Measurements from ENCODE around the gene TUBB2B.

The TUBB2B gene

DNA sequence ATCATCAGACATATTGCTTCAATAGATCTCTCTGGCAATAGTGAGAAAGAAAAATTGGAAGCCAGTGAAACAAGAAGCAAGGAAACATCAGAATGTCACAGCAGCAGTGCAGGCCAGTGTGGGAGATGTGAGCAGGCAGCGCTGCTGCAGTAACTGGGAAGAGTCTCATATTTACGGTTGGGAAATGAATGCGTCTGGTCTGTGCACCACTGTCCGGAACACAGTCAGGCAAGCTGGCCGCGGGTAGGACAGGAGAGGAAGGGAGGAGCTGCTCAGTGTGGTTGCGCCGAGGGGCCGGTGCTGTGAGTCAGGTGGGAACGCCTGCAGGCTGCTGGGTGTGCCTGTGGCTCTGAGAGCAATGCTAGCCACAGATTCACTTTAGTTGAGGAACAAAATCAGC lies 24.9 kb upstream of the TUBB2B start:
- CTCF ChIA-PET, result interaction anchor here (1.0 to 2.6 kb wide), 10 partner anchors 7 to 520 kb away, joined by 3 to 18 read pairs (median 6); partner anchors contain the start of gene TUBB2A
- no peak for TF ChIP-seq L3MBTL2 (conservative IDR thresholded peaks at IDR 0.05)
- no peak for TF ChIP-seq SP1 (IDR thresholded peaks at IDR 0.05)
- no peak for TF ChIP-seq SUZ12 (IDR thresholded peaks at IDR 0.05)
- no peak for TF ChIP-seq ARNT (IDR thresholded peaks at IDR 0.05)
- no peak for TF ChIP-seq FOXA1 (IDR thresholded peaks at IDR 0.05)
- TF ChIP-seq, protein P1, sequence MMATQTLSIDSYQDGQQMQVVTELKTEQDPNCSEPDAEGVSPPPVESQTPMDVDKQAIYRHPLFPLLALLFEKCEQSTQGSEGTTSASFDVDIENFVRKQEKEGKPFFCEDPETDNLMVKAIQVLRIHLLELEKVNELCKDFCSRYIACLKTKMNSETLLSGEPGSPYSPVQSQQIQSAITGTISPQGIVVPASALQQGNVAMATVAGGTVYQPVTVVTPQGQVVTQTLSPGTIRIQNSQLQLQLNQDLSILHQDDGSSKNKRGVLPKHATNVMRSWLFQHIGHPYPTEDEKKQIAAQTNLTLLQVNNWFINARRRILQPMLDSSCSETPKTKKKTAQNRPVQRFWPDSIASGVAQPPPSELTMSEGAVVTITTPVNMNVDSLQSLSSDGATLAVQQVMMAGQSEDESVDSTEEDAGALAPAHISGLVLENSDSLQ (IDR thresholded peaks at IDR 0.05), result no peak
- TF ChIP-seq BHLHE40 (IDR thresholded peaks at IDR 0.05; ENCODE audit: borderline replicate concordance), result no peak
- TF ChIP-seq NFRKB (IDR thresholded peaks at IDR 0.05), result no peak
- no peak for TF ChIP-seq CTBP1 (IDR thresholded peaks at IDR 0.05; ENCODE audit: borderline replicate concordance)
- TF ChIP-seq TARDBP (IDR thresholded peaks at IDR 0.05), result no peak
- POLR2A ChIA-PET, result interaction anchor here (0.6 to 7.3 kb wide), 7 partner anchors 12 to 498 kb away, joined by 3 to 53 read pairs (median 8); partner anchors contain the start of genes BPHL, TUBB2A and TUBB2B
- DNase-seq (ENCODE audit: extremely low spot score), result no peak

GRCh38 chr6:3251462-3252314 lies 24.2 kb upstream of the TUBB2B start:
- POLR2A ChIA-PET, result interaction anchor here (0.6 to 7.3 kb wide), 8 partner anchors 8 to 498 kb away, joined by 3 to 53 read pairs (median 7); partner anchors contain the start of genes BPHL, PSMG4, TUBB2A and TUBB2B
- TF ChIP-seq, protein P1 (IDR thresholded peaks at IDR 0.05), result peak; percentile 29; the same call in 1 of the 2 replicates
- no peak for TF ChIP-seq FOXA1 (IDR thresholded peaks at IDR 0.05)
- CTCF ChIA-PET, result interaction anchor here (0.6 to 2.6 kb wide), 25 partner anchors 8 to 519 kb away, joined by 3 to 18 read pairs (median 4); partner anchors contain the start of genes RIPK1 and TUBB2A
- peak; percentile 88 for DNase-seq (ENCODE audit: extremely low spot score)

- CTCF ChIA-PET, result interaction anchor here (1.7 to 2.6 kb wide), 5 partner anchors 9 to 18 kb away, joined by 5 to 18 read pairs (median 13); no protein-coding TSS in a partner anchor
- POLR2A ChIA-PET, result interaction anchor here (0.7 to 7.3 kb wide), 6 partner anchors 9 to 131 kb away, joined by 3 to 53 read pairs (median 7); partner anchors contain the start of genes BPHL, PSMG4 and TUBB2B
- TF ChIP-seq ELF4 (IDR thresholded peaks at IDR 0.05), result no peak
- no peak for TF ChIP-seq SP1 (IDR thresholded peaks at IDR 0.05)
- TF ChIP-seq ARNT (IDR thresholded peaks at IDR 0.05), result no peak
- TF ChIP-seq TARDBP (IDR thresholded peaks at IDR 0.05), result no peak
- no peak for TF ChIP-seq ZNF384 (IDR thresholded peaks at IDR 0.05)
- no peak for TF ChIP-seq SUZ12 (IDR thresholded peaks at IDR 0.05)
- no peak for TF ChIP-seq NFRKB (IDR thresholded peaks at IDR 0.05)
- no peak for TF ChIP-seq LEF1 (IDR thresholded peaks at IDR 0.05; ENCODE audit: borderline replicate concordance)
- TF ChIP-seq FOXM1 (IDR thresholded peaks at IDR 0.05; ENCODE audit: borderline replicate concordance), result no peak
- no peak for TF ChIP-seq BHLHE40 (IDR thresholded peaks at IDR 0.05; ENCODE audit: borderline replicate concordance)
- no peak for TF ChIP-seq FOXK2 (IDR thresholded peaks at IDR 0.05)
- no peak for TF ChIP-seq HDGF (IDR thresholded peaks at IDR 0.05; ENCODE audit: borderline replicate concordance)
- TF ChIP-seq FOXA1 (IDR thresholded peaks at IDR 0.05), result no peak
- TF ChIP-seq L3MBTL2 (conservative IDR thresholded peaks at IDR 0.05), result no peak
- TF ChIP-seq CTBP1 (IDR thresholded peaks at IDR 0.05; ENCODE audit: borderline replicate concordance), result no peak
- TF ChIP-seq, protein P1 (IDR thresholded peaks at IDR 0.05), result no peak
- no peak for DNase-seq (ENCODE audit: extremely low spot score)
Observed at GRCh38 chr6:3250231-3250675, 22.8 kb upstream of the TUBB2B start.

DNA sequence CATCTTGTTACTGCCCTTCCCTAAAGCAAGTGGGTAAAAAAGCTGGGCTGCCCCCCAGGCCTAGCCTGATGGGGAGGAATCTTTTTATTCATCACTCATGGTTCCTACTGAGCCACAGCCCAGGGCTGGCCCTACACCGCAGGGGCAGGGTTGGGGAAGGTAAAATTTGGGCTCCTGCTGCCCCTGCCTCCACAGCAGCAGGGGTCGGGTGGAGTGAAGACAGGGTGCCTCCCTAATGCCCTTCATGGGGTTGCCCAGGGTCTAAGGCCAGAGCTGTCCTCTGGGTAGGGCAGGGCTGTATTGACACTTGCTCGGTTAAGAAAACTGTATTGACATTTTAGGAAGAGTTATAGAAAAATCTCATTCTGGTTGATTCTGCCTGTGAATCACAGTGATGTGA lies 22.4 kb upstream of the TUBB2B start:
- TF ChIP-seq HDGF (IDR thresholded peaks at IDR 0.05; ENCODE audit: borderline replicate concordance), result no peak
- TF ChIP-seq FOXK2 (IDR thresholded peaks at IDR 0.05), result no peak
- TF ChIP-seq NFRKB (IDR thresholded peaks at IDR 0.05), result no peak
- POLR2A ChIA-PET, result interaction anchor here (0.7 to 7.3 kb wide), 4 partner anchors 18 to 131 kb away, joined by 3 to 53 read pairs (median 6); partner anchors contain the start of genes BPHL and TUBB2B
- CTCF ChIA-PET, result no interaction called here
- DNase-seq (ENCODE audit: extremely low spot score), result no peak

DNA sequence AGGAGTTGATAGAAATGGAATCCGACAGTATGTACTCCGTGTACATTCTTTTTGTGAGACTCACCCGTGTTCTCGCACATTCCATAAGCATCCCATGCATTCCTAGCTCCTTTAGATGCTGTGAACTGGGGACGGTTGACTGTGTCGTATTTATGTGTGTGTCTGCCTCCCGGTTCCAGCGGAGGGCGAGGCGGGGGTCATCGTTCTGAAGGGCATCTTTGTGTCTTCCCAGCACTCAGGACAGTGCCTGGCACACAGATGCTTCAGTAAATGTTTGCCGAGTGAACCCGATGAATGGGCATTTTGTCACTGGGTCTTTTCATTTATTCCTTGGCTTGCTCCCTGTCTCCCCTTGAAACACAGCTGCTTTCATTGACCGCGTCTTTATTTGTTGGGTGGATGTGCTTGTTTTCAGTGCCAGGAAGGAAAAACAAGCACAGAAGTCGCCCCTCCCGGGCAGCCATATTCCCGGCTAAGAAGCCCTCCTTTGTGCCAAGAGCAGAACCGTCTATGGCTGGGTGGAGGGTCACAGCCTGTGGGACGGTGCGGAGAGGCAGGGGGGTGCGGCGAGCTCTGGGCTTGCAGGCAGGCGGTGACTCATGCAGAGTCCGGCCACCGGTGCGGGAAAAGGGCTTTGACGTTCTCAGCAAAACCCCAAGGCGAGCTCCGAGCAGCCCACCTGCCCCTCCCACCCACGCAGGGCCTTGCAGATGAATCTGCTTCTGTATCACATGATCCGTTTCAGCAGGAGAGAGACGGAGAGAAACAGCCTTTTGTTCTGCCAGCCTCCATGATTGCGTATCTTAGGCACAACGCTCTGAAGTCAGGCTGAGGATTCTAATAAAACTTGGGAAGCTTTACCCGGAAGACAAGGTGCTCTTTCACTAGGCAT lies 20.0 kb upstream of the TUBB2B start:
- POLR2A ChIA-PET, result interaction anchor here (0.8 to 7.3 kb wide), 10 partner anchors 12 to 184 kb away, joined by 3 to 53 read pairs (median 4); partner anchors contain the start of genes BPHL, RIPK1, TUBB2A and TUBB2B
- no peak for TF ChIP-seq TARDBP (IDR thresholded peaks at IDR 0.05)
- TF ChIP-seq LEF1 (IDR thresholded peaks at IDR 0.05; ENCODE audit: borderline replicate concordance), result no peak
- TF ChIP-seq L3MBTL2 (conservative IDR thresholded peaks at IDR 0.05), result no peak
- no peak for TF ChIP-seq ZNF384 (IDR thresholded peaks at IDR 0.05)
- no peak for TF ChIP-seq CTBP1 (IDR thresholded peaks at IDR 0.05; ENCODE audit: borderline replicate concordance)
- no peak for TF ChIP-seq FOXM1 (IDR thresholded peaks at IDR 0.05; ENCODE audit: borderline replicate concordance)
- TF ChIP-seq, protein P1 (IDR thresholded peaks at IDR 0.05), result no peak
- TF ChIP-seq HDGF (IDR thresholded peaks at IDR 0.05; ENCODE audit: borderline replicate concordance), result no peak
- no peak for TF ChIP-seq SUZ12 (IDR thresholded peaks at IDR 0.05)
- no peak for TF ChIP-seq FOXA1 (IDR thresholded peaks at IDR 0.05)
- DNase-seq (ENCODE audit: extremely low spot score), result no peak
- CTCF ChIA-PET, result interaction anchor here (0.7 to 2.1 kb wide), 5 partner anchors 9 to 500 kb away, joined by 3 to 11 read pairs (median 3); partner anchors contain the start of gene TUBB2A
